NCI-H146 (cell line): Measurements from ENCODE around the gene CAPN11.
A peak's percentile ranks its signal among the peaks of the same experiment; 100 is the strongest.

Experiments
- DNase-seq: peaks from one replicate; lab custom pipeline; 2025; lab: John Stamatoyannopoulos, UW

The CAPN11 gene

DNA sequence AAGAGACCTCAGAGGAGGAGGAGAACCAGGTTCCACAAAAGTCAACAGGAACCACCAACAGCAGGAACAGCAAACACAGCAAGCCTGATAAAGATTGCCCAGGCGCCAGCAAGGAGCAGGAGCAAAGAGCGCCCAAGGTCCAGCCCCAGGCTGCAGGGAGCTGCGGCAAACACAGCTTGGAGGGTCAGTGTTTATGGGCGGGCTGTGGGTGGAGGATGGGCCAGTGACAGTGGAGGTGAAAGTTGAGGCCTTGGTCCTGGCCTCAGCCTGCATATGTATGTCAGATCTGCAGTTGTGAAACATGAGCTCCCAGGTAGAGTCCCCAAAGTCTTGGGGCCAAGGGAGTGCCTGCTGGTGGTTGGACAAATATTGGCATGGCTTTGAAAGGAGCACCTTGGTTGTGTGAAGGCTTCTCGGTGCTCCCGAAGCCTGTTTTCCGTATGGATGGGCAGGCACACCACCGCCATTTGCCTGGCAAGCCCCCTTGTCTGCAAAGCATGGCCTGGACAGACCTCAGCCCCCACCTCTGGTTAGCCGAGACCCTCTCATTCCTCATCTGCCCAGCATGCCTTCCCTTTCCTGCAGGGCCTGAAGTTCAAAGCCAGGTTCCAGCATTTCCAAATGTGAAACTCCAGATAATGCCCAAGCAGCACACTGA lies 2.0 kb upstream of the CAPN11 start:
- no peak for DNase-seq

DNA sequence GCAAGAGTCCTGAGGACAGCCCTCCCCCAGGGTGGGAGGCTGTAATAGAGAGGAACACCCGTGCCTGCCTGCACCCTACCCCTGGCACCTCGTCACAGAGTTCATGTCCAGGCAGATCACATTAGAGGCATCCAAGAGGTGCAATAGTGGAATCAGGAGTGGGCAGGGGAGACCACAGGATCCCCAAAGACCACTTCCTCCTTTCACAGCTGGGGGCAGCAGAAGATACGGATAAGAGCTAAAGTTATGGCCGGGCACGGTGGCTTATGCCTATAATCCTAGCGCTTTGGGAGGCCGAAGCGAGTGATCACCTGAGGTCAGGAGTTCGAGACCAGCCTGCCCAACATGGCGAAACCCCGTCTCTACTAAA lies 1.5 kb upstream of the CAPN11 start:
- no peak for DNase-seq

DNA sequence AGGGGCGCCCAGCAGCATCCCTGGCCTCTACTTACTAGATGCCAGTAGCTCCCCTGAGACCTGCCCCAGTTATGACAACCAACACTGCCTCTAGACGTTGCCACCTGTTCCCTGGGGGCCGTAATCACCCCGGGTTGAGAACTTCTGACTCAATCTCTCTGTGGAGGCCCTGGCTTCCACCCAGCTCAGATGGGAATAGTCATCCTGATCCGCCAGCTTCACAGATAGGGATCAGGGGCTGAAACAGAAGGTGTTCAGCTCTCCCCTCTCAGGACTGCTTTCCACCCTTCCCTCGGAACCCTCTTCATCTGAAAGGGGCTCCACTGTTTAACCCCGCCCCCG lies 3.3 kb downstream of the CAPN11 start:
- no peak for DNase-seq

DNA sequence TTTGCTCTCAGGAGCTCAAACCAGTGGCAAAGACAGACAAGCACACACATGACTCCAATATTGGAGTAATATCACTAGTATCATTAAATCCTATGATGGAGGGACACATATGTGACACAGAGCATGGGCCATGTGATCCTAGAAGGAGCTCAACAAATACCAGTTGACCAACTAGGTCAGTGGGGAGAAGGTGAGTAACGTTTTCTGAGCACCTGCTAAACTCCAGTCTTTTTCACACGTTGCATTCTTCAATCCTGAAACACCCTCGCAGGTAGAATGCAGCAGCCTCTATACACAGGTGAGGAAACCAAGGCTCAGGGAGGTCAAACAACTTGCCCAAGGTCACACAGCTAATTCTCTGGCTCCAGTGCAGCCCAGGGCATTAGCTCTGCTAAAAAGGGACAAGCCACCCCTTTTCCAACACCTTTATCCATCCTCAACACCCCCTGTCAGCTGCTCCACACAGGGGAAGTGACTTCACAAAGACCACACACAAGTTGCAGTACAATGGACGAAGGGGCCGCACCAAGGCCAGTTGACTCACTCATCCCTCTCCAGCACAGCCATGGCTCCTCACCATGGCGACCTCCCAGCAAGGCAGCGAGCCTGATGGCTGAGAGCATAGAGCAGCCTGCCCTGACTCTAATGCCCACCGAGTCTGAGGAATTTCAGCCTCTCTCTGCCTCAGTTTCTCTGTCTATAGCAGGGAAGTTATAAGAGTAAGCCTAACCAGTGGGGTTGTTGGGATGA lies 4.4 kb downstream of the CAPN11 start:
- no peak for DNase-seq

DNA sequence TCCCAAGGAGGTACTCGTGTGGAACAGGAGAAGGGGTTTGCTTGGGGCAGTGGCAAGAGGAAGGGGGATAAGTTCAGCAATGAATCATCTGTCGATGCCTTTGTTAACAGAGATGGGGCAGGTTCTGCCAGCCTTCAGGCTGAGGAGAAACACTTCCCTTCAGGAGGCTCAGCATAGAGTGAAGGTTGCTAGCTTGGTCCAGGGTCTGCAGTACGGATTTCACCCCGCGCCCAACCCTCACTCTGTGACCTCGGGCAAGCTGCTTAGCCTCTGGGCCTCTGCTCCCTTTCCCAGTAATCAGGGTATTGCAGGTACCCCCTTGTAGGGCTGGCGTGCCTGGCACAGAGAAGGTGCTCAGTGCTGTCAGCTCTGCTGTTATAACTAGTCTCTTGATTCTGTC lies 7.5 kb downstream of the CAPN11 start:
- no peak for DNase-seq

DNA sequence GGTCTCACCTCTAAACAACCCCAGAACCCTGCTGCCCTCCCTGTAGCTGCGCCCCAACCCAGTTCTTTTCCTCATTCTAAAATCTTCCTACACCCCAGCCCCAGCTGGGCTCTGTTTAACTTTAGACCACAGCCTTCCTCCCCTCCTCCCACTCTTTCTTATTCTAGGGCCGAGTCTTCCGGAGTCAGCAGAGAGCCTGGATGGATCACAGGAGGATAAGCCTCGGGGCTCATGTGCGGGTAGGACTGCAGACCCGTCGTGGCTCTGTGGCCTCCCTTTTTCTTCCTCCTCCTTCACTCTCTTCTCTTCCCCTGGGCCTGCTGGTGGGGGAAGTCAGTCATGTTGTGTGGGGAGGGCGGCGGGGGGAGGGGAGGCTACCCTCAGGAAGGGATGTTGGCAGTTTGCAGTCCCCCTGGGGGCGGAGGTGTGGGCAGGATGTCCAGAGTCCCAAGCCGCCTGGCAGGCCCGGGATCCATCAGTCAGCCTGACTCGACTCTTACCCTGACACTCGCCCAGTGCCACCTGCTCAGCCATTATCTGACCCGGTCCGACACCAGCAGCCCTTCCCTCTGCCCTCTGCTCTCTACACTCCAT lies 8.1 kb downstream of the CAPN11 start:
- no peak for DNase-seq

DNA sequence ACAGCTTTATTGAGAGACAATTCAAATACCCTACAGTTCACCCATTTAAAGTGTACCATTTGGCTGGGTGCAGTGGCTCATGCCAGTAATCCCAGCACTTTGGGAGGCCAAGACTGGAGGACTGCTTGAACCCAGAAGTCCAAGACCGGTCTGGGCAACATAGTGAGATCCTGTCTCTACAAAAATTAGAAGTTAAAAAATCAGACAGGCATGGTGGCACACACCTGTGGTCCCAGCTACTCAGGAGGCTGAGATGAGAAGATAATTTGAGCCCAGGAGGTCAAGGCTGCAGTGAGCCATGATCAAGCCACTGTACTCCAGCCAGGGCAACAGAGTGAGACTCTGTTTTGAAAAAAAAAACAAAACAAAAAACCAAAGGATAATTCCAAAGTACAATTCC lies 8.9 kb downstream of the CAPN11 start:
- no peak for DNase-seq

DNA sequence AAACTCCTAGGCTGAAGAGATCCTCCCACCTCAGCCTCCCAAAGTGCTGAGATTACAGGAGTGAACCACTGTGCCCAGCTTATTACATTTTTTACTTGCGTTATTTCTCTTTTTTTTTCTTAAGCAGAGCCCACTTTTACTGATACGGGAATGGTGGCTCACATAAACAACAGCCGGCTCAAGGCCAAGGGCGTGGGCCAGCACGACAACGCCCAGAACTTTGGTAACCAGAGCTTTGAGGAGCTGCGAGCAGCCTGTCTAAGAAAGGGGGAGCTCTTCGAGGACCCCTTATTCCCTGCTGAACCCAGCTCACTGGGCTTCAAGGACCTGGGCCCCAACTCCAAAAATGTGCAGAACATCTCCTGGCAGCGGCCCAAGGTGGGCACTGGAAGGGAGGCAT lies 10.5 kb downstream of the CAPN11 start:
- DNase-seq = no peak

DNA sequence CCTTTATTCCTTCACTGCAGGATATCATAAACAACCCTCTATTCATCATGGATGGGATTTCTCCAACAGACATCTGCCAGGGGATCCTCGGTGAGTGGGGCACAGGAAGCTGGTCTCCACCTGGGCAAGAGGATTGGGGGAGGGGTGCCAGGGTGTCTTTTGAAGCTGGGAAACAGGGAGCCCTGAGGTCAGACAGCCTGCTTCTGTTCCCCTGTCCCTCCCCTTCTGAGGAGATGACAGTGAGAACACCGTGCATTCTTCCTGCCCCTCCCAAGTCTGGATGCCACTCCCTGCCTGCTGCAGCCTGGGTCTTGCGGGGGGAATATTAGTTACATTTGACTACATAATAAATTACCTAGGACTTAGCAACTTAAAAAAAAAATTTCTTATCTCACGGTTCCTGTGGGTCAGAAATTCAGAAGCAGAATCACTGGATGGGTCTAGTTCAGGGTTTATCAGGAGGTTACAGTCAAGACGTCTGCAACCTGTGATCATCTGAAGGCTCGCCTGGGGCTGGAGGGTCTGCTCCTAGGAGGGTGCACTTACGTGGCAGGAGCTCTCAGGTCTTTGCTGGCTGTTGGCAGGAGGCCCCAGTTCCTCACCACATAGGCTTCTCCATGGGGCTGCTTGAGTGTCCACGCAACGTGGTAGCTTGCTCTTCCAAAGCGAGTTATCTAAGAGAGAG lies 11.4 kb downstream of the CAPN11 start:
- DNase-seq = no peak

DNA sequence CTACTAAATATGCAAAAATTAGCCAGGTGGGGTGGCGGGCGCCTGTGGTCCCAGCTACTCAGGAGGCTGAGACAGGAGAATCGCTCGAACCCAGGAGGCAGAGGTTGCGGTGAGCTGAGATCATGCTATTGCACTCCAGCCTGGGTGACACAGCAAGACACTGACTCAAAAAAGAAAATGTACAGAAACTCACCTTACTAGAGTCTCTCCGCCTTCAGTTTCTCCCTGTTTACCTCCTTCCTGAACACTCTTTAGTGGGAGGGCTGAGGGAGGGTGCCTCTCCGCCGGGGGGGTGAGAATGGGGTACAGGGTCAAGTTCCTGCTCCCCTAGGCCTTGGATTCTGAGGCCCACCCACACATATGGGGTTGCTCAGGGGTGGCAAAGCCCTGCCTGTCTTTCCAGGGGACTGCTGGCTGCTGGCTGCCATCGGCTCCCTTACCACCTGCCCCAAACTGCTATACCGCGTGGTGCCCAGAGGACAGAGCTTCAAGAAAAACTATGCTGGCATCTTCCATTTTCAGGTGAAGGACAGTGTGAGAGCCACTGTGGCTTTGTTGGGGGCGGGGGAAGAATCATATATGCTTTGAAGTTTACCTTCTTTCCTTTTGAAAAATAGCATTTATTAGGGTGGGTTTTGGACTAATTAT lies 13.4 kb downstream of the CAPN11 start:
- DNase-seq = no peak

DNA sequence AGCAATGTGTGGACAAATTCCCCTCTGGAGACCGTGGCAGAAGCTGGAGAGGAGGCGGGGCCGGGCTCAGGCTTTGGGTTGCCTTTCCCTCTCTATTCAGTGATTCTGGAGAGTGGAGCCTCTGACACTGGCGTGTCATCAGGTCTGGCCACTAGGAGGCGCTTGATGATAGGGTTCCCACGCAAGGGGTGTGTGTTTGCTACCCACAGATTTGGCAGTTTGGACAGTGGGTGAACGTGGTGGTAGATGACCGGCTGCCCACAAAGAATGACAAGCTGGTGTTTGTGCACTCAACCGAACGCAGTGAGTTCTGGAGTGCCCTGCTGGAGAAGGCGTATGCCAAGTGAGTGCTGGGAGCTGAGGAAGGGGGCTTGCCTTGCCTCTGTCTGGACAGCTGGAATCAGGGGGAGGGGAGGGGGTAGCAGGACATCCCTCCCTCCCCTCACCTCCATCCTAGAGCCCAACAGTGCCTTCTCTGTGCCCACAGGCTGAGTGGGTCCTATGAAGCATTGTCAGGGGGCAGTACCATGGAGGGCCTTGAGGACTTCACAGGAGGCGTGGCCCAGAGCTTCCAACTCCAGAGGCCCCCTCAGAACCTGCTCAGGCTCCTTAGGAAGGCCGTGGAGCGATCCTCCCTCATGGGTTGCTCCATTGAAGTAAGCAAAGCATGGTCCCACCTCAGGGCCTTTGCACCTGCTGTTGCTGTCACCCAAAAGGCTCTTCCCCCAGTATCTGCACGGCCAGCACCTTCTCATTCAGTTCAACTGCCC lies 14.3 kb downstream of the CAPN11 start:
- peak; percentile 85 for DNase-seq

DNA sequence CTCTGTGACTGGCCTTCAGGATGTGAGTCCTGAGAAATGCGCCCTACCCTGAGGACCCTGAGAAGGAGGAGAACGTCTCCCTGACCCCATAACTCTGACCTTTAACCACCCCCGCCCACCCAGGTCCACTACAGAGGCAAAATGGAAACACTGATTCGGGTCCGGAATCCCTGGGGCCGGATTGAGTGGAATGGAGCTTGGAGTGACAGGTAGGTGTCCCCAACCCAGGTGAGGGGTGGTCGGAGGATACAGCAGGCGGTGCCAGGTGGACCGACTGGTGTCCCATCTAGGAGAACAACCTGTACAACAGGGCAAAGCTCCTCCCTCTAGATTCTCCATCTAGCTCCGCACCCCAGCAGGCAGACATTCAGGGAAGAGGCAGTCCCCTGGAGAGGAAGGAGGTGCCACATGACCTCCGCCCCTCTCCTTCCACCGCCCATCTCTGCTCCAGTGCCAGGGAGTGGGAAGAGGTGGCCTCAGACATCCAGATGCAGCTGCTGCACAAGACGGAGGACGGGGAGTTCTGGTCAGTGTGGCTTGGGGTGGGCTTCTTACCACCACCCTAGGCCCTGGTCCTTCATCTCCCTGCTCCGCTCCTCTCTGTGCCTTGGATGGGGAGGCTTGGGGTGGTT lies 17.6 kb downstream of the CAPN11 start:
- peak; percentile 45 for DNase-seq

DNA sequence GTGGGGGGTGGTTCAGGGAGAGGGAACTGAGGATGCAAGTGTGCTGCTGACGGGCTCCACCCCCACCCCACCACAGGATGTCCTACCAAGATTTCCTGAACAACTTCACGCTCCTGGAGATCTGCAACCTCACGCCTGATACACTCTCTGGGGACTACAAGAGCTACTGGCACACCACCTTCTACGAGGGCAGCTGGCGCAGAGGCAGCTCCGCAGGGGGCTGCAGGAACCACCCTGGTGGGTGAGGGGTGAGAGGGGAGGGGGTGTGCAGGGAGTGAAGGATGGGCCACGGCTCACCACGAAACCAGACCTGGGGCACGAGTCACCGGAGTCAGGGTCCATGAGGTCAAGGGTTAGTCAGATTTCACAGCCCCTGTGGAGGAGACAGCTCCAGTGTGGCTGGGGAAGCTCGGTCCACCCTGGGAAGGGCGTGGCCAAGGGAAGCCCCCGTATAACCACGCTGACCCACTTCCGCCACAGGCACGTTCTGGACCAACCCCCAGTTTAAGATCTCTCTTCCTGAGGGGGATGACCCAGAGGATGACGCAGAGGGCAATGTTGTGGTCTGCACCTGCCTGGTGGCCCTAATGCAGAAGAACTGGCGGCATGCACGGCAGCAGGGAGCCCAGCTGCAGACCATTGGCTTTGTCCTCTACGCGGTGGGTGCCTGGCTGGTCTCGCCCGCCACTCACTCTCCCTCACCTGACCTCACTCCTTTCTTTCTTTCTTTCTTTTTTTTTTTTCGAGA lies 18.3 kb downstream of the CAPN11 start:
- DNase-seq = peak; percentile 95

DNA sequence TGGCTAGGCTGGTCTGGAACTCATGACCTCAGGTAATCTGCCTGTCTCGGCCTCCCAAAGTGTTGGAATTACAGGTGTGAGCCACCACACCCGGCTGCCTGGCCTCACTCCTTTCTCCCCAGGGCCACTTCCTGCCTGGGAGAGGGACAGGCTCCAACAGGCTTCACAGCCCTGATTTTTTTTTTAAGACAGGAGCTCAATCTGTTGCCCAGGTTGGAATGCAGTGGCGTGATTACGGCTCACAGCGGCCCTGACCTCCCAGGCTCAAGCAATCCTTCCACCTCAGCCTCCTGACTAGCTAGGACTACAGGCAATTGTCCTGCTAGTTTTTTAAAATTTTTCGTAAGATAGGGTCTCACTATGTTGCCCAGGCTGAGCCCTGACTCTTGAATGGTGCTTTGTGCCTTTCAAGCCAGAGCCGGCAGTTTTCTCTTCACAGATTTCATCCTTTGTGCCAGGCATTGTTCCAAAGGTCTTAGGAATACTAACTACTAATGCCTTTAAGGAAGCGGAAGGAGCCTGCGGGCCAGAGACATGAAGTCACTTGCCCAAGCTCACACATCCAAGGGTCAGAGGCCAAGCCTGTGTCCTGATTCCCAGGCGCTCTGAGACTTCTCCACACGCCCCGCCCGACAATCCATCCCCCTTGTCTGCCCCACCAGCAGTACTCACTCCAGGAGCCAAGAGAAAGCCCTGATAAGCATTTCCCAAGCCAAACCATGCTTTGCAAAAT lies 19.2 kb downstream of the CAPN11 start:
- peak; percentile 40 for DNase-seq

DNA sequence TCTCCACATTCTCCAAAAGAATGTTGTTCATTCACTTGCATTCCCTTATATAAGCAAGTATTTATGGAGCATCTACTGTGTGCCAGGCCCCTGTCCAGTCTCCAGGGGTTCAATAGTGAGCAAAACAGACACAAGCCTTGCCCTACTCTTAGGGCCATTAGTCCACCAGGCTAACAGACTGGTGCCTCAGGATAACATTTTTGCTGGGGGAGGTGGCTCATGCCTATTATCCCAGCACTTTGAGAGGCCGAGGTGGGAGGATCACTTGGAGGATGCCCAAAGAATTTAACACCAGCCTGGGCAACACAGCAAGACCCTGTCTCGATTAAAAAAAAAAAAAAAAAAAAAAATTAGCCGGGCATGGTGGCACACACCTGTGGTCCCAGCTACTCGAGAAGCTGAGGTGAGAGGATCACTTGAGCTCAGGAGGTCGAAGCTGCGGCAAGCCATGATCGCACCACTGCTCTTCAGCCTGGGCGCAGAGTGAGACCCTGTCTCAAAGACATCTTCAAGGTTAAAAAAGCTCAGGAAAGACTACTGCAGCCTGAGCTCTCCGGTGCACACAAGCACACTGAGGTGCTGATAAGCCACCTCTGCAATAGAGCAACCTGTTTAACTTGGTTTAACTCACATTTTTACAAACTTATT lies 19.9 kb downstream of the CAPN11 start:
- DNase-seq = no peak

DNA sequence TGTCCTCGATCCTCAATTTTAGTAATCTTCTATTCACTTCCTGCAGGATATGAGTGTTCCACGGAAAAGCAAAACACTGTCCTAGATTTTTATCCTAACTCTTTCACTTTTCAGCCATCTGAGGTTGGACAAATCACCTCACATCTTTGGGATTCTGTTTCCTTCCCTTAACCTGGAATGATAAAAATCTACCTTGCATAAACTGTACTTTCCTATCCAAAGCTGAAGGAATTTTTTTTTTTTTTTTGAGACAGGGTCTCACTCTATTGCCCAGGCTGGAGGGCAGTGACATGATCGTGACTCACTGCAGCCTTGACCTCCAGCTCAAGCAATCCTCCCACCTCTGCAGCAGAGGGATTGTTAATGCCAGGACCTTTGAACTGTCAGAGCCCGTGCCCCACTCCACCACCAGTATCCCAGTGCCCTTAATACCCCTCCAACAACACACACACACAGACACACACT lies 20.5 kb downstream of the CAPN11 start:
- no peak for DNase-seq

DNA sequence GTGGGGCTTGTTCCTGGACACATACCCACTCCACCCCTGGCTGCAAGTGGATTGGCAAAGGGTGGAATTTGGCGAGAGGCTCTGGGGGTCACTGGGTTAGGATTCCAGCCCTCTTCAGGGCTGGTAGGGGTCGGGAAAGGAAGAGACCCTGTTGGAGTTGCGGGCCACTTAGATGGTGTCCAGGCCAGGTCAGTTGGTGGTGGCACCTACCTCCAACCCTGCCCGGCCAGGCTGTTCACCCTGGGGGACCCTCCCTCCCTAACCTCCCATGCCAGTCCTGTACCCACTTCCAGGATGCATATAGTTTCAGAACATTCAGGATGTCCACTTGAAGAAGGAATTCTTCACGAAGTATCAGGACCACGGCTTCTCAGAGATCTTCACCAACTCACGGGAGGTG lies 21.0 kb downstream of the CAPN11 start:
- no peak for DNase-seq

DNA sequence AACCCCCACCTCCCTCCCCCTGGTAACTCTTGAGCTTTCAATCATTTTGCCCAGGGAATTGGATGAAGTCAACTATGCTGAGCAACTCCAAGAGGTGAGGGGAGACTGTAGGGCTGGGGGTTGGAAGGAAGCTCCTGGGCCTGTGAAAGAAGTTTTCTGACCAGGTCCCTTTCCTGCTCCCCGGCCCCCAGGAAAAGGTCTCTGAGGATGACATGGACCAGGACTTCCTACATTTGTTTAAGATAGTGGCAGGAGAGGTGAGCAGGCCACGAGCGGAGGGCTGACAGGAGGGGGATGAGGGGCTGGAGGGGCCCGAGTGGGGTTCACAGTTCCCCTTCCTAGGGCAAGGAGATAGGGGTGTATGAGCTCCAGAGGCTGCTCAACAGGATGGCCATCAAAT lies 21.8 kb downstream of the CAPN11 start:
- DNase-seq = no peak

DNA sequence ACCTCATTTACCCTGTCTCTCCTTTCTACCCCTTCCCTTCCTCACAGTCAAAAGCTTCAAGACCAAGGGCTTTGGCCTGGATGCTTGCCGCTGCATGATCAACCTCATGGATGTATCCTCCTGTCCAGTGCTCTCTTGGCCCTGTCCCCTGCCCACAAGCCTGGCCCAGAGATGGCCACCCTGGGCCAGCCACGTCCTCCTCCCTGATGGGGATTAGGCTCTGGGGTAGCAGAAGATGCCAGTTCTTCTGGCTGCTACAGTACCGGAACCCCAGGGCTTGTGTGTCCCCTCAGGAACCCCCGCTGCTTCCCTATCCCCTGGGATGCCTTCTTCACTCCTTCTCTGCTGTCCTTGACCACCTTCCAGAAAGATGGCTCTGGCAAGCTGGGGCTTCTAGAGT lies 22.3 kb downstream of the CAPN11 start:
- no peak for DNase-seq
